Tongue (tissue), 2 donors: Measurements from ENCODE around the gene TMTC1. TPM values are rescaled to one million over a fixed set of nuclear protein-coding genes. Genes with fewer than 3 reads are reported as not detected.

Experiments
- DNase-seq: peaks from one replicate; pipeline ENCODE4 v3.0.0-alpha.2; 2015
- total RNA-seq: library from RNA; depleted of rRNA; stranded (reverse); fragments of >200 nt; gene quantifications from one replicate; pipeline ENCODE4 v1.2.3, GENCODE V29; 2014

Gene TMTC1
- total RNA-seq, 1 donor from 2014 or later, result 67.0 TPM

- DNase-seq, result no peak
Observed at GRCh38 chr12:29612912-29613311, 170.8 kb downstream of the TMTC1 start.

- DNase-seq, result no peak
Observed at GRCh38 chr12:29611906-29612305, 171.8 kb downstream of the TMTC1 start.

GRCh38 chr12:29610473-29611170 is 173.1 kb downstream of the TMTC1 start:
- peak; percentile 75 for DNase-seq

- no peak for DNase-seq
Observed at GRCh38 chr12:29609431-29610215, 174.1 kb downstream of the TMTC1 start.

- no peak for DNase-seq
Observed at GRCh38 chr12:29608581-29608980, 175.2 kb downstream of the TMTC1 start.

GRCh38 chr12:29599381-29599780 is 184.4 kb downstream of the TMTC1 start:
- DNase-seq, result no peak

GRCh38 chr12:29595071-29595755 is 188.5 kb downstream of the TMTC1 start:
- no peak for DNase-seq

GRCh38 chr12:29593001-29593400 is 190.7 kb downstream of the TMTC1 start:
- DNase-seq, result no peak

- peak; percentile 70 for DNase-seq
Observed at GRCh38 chr12:29591140-29592020, 192.4 kb downstream of the TMTC1 start.

GRCh38 chr12:29589851-29590250 is 193.9 kb downstream of the TMTC1 start:
- no peak for DNase-seq

- no peak for DNase-seq
Observed at GRCh38 chr12:29589286-29589820, 194.4 kb downstream of the TMTC1 start.

GRCh38 chr12:29582677-29583272 is 201.0 kb downstream of the TMTC1 start:
- DNase-seq, result no peak

GRCh38 chr12:29582146-29582545 is 201.6 kb downstream of the TMTC1 start:
- DNase-seq, result no peak

GRCh38 chr12:29581631-29582030 is 202.1 kb downstream of the TMTC1 start:
- no peak for DNase-seq

GRCh38 chr12:29580971-29581370 is 202.8 kb downstream of the TMTC1 start:
- no peak for DNase-seq

- no peak for DNase-seq
Observed at GRCh38 chr12:29578731-29579130, 205.0 kb downstream of the TMTC1 start.

- no peak for DNase-seq
Observed at GRCh38 chr12:29578070-29578469, 205.7 kb downstream of the TMTC1 start.

- DNase-seq, result no peak
Observed at GRCh38 chr12:29574500-29574899, 209.2 kb downstream of the TMTC1 start.

- DNase-seq, result no peak
Observed at GRCh38 chr12:29572938-29573337, 210.8 kb downstream of the TMTC1 start.

- no peak for DNase-seq
Observed at GRCh38 chr12:29572464-29572863, 211.3 kb downstream of the TMTC1 start.

- DNase-seq, result no peak
Observed at GRCh38 chr12:29569132-29569757, 214.5 kb downstream of the TMTC1 start.
